ENCODE data around the gene OTOP2.
"Not testable (repeated sequence)": the region's sequence is repeated elsewhere in the genome, so short reads cannot be mapped to it uniquely, and the experiment has no call there.

The OTOP2 gene

GRCh38 chr17:74901353-74902135 is 22.5 kb upstream of the OTOP2 start:
- no peak for DNase-seq

GRCh38 chr17:74903034-74903433 is 21.0 kb upstream of the OTOP2 start:
- no peak for DNase-seq

GRCh38 chr17:74903671-74904070 is 20.4 kb upstream of the OTOP2 start:
- DNase-seq, result no peak

GRCh38 chr17:74904687-74905409 is 19.2 kb upstream of the OTOP2 start:
- DNase-seq, result no peak

- DNase-seq, result not testable (repeated sequence)
These were observed 17.8 kb upstream of the OTOP2 start for GRCh38 chr17:74906214-74906793.

- no peak for DNase-seq
These were observed 17.1 kb upstream of the OTOP2 start for GRCh38 chr17:74907012-74907411.

- not testable (repeated sequence) for DNase-seq
These were observed 15.0 kb upstream of the OTOP2 start for GRCh38 chr17:74909097-74909496.

- DNase-seq, result not testable (repeated sequence)
These were observed 12.7 kb upstream of the OTOP2 start for GRCh38 chr17:74911423-74911822.

- no peak for DNase-seq
These were observed 7.8 kb upstream of the OTOP2 start for GRCh38 chr17:74916136-74916850.

GRCh38 chr17:74916851-74917199 is 7.2 kb upstream of the OTOP2 start:
- no peak for DNase-seq

GRCh38 chr17:74917430-74917829 is 6.6 kb upstream of the OTOP2 start:
- DNase-seq, result no peak

GRCh38 chr17:74918906-74919305 is 5.2 kb upstream of the OTOP2 start:
- DNase-seq, result no peak

- DNase-seq, result no peak
These were observed 4.4 kb upstream of the OTOP2 start for GRCh38 chr17:74919440-74920305.

- no peak for DNase-seq
These were observed 3.8 kb upstream of the OTOP2 start for GRCh38 chr17:74920306-74920620.

GRCh38 chr17:74920642-74921025 is 3.4 kb upstream of the OTOP2 start:
- no peak for DNase-seq

GRCh38 chr17:74921026-74921681 is 2.9 kb upstream of the OTOP2 start:
- DNase-seq, result no peak

- DNase-seq, result no peak
These were observed 2.3 kb upstream of the OTOP2 start for GRCh38 chr17:74921769-74922168.

GRCh38 chr17:74922172-74922571 is 1.9 kb upstream of the OTOP2 start:
- DNase-seq, result no peak

GRCh38 chr17:74922694-74923537 is 1.2 kb upstream of the OTOP2 start, which contains the start of gene USH1G:
Gene USH1G (minus strand): TSS chr17:74923255. CDS start chr17:74923073, 182 bp downstream.
- DNase-seq, result no peak

GRCh38 chr17:74923538-74924249 is 379 bp upstream of the OTOP2 start:
- DNase-seq, result peak; percentile 82
